CD4-positive, alpha-beta T cell treated with Interleukin-6 at 100 ng/mL for 8 hours (primary cell): ENCODE results near the gene PRKAA2.
"Not testable (repeated sequence)": the region's sequence is repeated elsewhere in the genome, so short reads cannot be mapped to it uniquely, and the experiment has no call there.

Source experiments
- DNase-seq: peaks from one replicate; pipeline ENCODE4 v3.0.0-alpha.2; 2020; ENCODE audit warnings: mixed read lengths, low spot score

The PRKAA2 gene

DNA sequence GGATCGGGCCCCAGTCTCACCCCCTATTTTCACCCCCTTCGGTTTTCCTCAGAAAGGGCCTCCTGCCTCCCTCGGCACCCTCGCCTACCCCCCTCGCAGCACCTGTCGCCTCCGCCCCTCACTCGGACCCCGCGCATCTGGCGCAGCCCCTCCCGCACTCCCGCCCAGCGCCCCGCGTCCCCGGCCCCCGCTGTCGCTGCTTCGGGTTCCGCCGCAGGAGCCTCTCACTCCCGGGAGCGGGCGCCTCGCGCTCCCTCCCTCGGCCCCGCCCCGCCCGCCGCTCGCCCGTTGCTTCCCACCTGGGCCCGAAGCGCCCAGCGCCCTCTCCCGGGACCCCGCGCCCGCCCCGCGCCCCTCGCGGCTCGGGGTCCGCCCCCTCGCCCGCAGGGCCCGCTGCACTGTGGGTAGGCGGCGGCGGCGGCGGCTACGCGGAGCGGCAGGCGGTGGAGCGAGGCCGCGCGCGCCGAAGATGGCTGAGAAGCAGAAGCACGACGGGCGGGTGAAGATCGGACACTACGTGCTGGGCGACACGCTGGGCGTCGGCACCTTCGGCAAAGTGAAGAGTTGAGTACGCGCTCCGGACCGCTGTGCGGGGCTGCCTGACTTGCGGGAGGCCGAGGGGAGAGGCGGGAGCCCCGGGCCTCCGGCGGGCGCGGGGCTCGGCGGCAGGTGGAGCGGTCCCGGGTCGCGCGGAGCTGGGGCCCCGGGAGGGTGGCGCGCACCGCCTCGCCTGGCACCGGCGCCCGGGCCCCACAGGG, at the start of gene PRKAA2:
Gene PRKAA2, plus strand, starts transcription at position 396 of the 758 bp plus-strand sequence. Its CDS starts 74 bp downstream, at position 470.
- no peak for DNase-seq

DNA sequence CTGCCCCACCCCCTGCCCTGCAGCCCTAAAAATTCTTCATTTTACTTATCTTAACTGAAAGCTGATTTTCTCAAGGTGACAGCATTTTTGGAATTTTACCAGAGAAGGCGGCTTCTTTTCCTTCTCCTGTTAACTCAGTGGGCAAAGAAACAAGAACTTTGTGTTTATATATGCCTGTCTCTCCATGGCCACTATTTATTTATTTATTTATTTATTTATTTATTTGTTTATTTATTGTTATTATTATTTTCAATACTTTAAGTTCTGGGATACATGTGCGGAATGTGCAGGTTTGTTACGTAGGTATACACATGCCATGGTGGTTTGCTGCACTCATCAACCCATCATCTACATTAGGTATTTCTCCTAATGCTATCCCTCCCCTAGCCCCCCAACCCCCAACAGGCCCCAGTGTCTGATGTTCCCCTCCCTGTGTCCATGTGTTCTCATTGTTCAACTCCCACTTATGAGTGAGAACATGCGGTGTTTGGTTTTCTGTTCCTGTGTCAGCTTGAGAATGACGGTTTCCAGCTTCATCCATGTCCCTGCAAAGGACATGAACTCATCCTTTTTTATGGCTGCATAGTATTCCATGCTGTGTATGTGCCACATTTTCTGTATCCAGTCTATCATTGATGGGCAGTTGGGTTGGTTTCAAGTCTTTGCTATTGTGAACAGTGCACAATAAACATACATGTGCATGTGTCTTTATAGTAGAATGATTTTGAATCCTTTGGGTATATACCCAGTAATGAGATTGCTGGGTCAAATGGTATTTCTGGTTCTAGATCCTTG, 49.5 kb upstream of the PRKAA2 start:
- DNase-seq, result not testable (repeated sequence)

DNA sequence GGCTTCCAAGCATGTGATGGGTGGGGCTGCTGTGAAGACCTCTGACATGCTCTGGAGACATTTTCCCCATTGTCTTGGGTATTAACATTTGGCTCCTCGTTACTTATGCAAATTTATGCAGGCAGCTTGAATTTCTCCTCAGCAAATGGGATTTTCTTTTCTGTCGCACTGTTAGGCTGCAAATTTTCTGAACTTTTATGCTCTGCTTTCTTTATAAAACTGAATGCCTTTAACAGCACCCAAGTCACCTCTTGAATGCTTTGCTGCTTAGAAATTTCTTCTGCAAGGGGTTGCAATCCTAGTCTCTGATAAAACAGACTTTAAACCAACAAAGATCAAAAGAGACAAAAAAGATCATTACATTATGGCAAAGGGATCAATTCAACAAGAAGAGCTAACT, 35.0 kb upstream of the PRKAA2 start:
- DNase-seq, result not testable (repeated sequence)

DNA sequence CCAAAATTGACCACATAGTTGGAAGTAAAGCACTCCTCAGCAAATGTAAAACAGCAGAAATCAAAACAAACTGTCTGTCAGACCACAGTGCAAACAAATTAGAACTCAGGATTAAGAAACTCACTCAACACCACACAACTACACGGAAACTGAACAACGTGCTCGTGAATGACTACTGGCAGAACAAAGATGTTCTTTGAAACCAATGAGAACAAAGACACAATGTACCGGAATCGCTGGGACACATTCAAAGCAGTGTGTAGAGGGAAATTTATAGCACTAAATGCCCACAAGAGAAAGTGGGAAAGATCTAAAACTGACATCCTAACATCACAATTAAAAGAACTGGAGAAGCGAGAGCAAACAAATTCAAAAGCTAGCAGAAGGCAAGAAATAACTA, 34.3 kb upstream of the PRKAA2 start:
- not testable (repeated sequence) for DNase-seq

DNA sequence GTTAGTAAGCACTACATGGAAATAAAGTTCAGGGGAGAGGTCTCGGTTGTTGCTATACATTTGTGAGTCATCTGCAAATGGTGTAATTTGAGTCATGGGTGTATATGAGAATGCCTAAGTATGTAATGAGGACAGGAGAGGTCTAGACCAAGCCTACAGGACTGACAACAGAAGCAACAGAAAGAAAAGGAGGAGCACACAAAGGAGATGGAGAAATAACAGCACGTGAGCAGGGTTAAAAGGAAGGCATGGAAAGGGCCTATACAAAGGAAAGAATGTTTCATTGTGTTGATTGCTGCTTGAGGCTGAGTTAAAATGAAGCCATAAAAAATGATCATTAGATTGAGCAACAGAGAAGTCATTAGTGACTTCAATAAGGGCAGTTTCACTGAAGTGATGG, 28.0 kb upstream of the PRKAA2 start:
- DNase-seq, result no peak

DNA sequence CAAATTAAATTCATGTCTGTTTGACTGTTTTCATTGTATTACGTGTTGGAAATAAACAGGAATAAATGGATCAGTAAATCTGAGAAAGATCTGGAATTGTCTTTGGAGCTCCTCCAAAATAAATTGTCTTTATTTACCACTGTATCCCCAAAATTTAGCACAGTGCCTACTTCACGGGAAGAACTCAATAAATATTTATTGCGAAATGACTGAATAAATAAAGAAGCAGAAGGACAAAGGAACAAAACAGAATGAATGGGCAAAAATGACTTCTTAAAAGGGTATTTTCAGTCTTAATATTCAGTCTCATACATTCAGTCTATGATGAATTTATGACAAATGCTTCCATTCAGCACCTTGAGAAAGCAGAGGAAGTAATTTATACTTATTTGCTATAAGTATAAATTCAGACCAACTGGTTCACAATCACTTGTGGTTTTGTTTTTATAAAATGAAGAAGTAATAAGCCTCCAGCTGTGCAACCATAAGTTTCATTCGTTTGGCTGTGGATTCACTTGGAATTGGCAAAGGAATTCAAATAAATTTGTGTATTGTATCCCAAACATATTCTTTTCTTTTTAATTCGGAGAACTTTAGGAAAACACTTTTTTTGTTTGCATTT, 19.2 kb upstream of the PRKAA2 start:
- no peak for DNase-seq

DNA sequence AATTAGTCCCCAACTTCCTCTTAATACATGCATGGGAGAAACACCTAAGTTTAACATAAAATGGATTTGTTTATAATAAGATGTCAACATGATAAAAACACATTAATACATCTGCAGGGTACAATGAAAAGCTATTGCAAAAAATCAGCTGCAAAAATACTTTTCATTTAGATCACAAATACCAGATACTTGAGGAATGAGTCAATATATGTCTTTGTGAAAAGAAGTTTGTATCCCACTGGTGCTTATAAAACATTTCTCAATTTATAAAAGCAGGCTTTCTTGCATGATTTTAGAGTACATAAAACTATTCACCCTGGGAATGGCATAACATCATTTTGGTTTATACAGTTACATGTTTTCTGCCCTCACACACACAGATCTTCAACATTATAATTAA, 18.6 kb upstream of the PRKAA2 start:
- DNase-seq, result no peak

DNA sequence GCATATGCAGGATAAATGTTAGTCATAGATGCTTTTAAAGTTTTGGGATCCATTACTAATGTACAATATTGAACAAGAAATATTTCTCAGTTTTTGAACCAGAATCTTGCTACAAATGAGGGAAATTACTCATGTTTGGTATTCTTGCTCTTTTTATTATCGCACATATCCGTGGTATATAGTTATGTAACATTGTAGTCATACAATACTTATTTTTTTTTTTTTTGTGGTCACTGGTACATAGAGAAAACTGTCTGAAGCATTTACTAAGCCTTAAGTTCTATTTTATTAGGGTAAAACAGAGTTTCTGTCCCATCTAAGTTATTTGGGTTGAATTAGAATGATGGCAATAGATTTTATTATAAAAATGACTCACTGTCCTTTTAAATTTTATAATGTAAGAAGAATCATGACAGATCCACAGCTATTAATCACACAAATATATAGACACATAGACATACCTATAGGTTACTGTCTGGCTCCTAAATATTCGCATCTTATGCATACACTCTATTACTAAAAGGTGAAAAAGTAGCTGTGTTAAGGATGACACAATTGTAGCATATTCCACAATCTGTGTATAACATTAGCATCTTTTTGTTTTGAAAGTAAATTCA, 18.0 kb upstream of the PRKAA2 start:
- no peak for DNase-seq

DNA sequence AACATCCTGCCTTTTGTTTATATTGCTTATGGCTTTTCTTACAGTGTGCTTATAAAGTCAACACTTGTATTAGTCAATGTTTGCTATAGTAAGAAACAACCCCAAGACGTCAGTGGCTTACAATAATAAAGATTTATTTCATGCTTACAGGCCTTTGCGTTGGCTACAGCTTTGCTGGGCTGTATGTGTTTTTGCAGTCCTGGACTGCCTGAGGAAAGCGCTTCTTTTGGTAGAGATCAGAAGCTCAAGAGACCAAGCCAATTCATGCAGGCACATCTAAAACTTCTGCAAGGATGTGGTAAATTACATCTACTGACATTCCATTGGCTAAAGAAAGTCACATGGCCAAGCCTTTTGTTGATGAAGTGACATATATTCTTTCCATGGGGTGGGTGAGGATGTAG, 17.5 kb upstream of the PRKAA2 start:
- no peak for DNase-seq

DNA sequence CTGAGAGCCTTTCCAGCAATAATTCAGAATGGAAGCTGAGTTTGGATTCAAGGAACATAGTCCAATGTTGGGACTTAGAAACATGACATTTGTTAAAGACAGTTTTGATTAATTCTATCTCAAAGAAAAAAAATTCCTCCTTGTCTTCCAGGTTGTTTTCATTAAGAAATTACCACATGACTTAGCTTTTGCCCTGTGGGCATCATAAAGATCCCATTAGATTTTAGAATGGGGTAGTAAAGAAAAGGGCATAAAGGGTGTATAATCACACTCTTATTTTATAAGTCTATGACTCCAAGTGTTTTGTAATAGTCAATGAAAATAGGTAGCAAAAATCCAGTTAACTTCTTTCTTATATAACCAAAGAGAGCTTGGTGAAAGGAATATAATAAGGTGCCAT, 14.3 kb upstream of the PRKAA2 start:
- DNase-seq, result no peak

DNA sequence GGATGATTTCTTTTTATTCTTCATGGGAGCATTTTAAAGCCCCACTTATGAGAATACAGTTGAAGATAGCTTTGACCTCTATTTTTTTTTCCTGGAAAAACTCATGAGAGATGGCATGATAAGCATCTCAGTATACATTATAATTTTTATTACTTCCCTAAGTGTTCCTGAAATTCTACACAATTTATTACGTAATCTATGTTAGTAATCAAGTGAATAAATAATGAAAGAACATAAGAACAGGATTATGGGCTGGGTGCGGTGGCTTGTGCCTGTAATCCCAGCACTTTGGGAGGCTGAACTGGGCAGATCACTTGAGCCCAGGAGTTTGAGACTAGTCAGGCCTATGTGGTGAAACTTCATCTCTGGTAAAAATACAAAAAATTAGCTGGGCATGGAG, 13.2 kb upstream of the PRKAA2 start:
- DNase-seq, result no peak

DNA sequence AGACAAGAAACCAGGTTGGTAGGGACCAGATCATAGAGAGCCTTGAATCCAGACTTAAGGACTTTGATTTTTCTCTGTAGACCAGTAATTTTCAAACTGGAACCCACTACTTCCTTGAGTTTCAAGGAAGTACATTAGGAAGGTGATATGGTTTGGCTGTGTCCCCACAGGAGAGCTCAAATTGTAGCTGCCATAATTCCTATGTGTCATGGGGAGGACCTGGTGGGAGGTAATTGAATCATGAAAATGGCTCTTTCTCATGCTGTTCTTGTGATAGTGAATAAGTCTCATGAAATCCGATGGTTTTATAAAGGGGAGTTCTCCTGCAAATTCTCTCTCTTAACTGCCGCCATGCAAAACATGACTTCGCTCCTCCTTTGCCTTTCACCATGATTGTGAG, 10.1 kb upstream of the PRKAA2 start:
- no peak for DNase-seq

DNA sequence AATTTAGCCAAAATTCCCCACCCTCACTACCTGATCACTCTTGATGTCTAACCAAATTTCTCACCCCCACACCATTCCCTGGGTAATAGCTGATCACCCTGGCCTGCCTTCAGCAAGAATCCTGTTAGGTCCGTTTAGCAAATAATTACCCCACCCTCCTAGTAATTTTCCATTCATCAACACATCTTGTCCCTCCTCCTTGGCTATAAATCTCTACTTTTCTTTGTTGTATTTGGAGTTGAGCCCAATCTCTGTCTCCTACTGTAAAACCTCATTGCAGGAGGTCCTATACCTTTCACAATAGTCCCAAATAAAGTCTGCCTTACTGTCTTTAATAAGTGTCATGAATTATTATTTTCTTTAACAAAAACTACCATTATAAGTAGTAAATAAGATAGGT, 6.9 kb upstream of the PRKAA2 start:
- DNase-seq, result no peak

DNA sequence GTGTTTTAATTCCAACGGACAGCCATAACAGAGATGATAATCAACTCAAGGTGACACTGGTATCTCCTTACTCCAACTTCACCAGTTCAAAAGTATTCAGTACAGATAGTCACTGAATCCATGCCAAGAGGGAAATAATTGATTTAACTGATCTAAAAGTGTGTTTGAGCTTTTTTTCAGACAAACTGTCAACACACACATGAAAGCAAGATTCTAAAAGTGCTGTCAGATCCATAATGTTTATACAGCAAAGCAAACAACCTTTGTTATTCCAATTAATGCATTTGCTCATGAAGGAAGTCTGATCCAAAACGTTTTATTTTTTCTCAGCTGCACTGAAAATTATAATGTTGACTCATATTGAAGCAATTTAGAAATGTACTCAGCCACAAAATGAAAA, 5.9 kb upstream of the PRKAA2 start:
- no peak for DNase-seq

DNA sequence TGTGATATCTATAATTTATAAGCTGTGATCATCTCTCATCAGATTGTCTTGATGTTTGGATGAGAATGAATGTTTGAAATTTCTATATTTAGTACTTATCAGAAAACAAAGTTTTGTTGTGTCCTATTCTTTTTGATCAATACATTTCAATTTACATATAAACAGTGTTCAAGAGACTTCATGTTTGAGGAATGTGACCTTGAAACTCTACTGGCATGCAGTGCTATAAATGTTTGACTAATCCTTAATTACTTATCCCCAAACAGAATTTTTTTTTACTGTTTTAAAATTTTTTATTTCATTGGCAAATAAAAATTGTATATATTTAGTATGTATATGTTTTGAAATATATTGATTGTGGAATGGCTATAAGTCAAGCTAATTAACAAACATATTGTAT, 1.5 kb upstream of the PRKAA2 start:
- DNase-seq, result no peak

DNA sequence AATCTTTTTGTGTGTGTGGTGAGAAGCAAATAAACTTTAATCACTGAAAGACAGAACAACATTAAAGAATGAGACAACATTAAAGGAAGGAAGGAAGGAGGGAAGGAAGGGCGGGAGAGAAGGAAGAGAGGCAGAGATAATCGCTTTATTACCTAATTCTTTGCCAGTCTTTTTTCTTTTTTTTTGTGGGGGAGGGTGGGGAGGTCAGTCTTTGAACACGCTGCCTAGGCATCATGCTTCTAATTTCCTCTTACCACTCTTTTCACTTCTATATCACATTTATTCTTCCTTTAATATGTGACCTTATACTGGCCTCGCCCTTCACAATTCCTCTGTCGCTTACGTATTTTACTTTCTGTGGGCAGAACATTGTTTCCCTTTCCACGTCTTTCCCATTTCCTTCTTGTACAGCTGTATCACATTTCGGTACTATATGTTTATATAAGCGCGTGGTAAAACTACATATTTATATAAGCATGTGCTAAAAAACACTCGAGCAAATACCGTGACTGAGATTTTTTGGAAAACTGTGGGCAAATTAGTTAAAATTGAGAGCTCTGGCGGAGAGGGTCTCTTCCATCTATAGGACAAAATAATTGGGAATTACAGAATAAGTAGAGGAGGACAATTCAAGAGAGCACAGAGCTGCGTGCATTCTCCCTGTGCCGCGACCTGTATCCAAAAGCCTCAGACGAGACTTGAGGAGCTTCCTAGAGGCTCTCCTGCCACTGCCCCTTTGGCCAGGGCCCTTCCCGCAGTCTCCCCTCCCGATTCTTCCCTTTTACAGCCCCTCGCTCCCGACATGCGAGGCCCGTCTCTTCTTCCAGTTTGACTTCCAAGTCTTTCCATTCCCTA, 823 bp upstream of the PRKAA2 start:
- DNase-seq, result no peak

DNA sequence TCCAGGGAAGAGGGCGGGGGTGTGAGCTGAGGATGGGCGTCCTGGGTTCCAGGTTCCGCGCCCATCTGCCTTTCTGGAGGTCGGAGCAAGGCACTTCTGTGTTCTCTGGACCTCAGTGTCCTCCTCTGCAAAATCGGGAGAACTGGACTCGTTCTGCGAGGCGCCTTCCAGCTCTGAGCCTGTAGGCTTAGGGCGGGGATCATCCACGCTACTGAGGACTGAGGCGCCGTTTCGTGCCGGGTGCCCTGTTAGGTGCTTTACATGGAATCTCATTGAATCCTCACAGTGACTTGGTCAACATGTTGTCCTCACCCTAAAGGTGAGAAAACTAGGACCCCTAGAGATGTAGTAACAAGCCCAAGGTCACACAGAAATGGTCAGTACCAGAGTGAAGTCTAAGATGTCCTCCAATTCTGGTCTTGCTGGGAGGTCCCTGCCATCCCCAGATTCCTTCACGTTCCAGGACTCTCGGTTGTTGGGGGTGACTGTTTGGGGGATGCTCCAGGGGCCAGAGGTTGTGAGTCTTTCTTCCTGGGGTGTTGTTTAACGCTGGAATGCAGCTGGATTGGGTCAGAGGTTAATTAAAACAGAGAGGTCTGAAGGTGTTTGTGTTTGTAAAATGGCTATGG, 677 bp downstream of the PRKAA2 start:
- no peak for DNase-seq

DNA sequence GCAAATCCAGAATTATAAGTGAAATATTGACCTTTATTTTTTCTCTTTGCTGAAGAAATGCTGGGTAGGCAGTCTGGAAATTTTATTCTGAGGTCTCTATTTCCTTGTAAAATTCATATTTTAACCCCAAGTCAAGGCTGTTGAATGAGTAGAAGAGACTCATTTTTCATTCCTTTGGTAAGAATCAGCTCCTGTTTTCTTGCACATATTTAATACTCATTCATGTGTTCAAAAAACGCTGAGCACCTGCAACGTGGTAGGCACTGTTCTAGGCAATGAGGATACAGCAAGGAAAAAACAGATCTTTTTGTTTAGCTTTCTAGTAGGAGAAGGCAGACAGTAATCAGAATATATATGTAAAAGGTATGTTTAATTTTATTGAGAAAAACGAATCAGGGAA, 1.5 kb downstream of the PRKAA2 start:
- DNase-seq, result no peak

DNA sequence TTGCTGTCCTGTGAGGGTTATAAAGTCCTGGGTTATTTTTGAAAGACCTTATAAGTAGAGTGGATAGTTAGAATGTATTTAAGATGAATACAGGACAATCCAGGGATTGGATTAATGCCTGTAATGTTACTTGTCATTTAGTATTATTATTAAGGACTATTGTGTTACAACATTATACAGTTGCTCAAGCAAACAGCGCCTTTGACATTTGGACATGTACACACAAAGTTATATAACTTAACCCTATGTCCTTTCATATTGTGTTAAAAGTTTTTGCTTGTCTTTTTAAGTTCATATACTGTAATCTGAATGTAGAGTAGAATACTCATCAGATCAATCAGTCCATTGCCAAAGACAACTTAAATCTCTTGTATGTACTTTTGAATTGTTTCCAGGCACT, 2.0 kb downstream of the PRKAA2 start:
- DNase-seq, result no peak

DNA sequence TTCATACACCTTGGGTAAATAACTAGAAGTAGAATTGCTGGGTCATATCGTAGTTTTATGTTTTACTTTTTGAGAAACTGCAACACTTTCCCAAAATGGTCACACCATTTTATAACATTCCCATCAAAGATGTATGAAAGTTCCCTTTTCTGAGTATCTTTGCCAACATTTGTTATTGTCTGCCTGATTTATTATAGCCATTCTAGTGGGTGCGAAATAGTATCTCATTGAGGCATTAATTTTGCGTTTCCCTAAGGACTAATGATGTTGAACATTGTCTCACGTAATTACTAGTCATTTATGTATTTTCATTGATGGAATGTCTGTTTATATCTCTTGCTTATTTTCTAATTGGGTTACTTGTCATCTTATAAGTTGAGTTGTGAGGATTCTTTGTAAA, 3.4 kb downstream of the PRKAA2 start:
- no peak for DNase-seq
